ENCODE data around the gene CCDC178.

GRCh38 chr18:32918692-32919250 lies 521.8 kb downstream of the CCDC178 start:
- TF ChIP-seq CTCF (IDR thresholded peaks at IDR 0.05; ENCODE audit: insufficient read depth, low read length) (no peak), REST (IDR thresholded peaks at IDR 0.05; ENCODE audit: insufficient replicate concordance, low read depth) (no peak)

Measured in HL-60 (cell line).